ENCODE measurements around the gene CXCL13. TPM values are rescaled to one million over a fixed set of nuclear protein-coding genes. Genes with fewer than 3 reads are reported as not detected.

CXCL13 gene
- total RNA-seq, 1 donor from 2014 or later = not detected

GRCh38 chr4:77617203-77617602 is 11.6 kb downstream of the CXCL13 start:
- DNase-seq (ENCODE audit: low read depth) (peak; percentile 94), FAIRE-seq (no peak)
- Histone ChIP-seq H3K4me3 (ENCODE audit: low read depth, low read length) (no peak overlapping the region), H3K36me3 (ENCODE audit: control insufficient read depth, insufficient read depth, low read length) (no peaks in the 10 kb centered on the region), H3K27me3 (ENCODE audit: control insufficient read depth, insufficient read depth, low read length) (no peaks in the 10 kb centered on the region)
- no peak for TF ChIP-seq CTCF (IDR thresholded peaks at IDR 0.05; ENCODE audit: insufficient read depth, low read length, severe bottlenecking)

- no peaks in the 10 kb centered on the region for H3K36me3 ChIP-seq (ENCODE audit: control insufficient read depth, insufficient read depth, low read length)
- peak; percentile 82 for TF ChIP-seq CTCF (IDR thresholded peaks at IDR 0.05; ENCODE audit: insufficient read depth, low read length, severe bottlenecking)
- DNase-seq (ENCODE audit: low read depth) = peak; percentile 72
- H3K27me3 ChIP-seq (ENCODE audit: control insufficient read depth, insufficient read depth, low read length) = no peaks in the 10 kb centered on the region
- peak; percentile 99 for FAIRE-seq
- no peak overlapping the region for H3K4me3 ChIP-seq (ENCODE audit: low read depth, low read length)
These were observed 13.0 kb downstream of the CXCL13 start for GRCh38 chr4:77618383-77619241.

- peak; percentile 27 for TF ChIP-seq CTCF (IDR thresholded peaks at IDR 0.05; ENCODE audit: insufficient read depth, low read length, severe bottlenecking)
- DNase-seq (ENCODE audit: low read depth) (no peak), FAIRE-seq (no peak)
- H3K36me3 ChIP-seq (ENCODE audit: control insufficient read depth, insufficient read depth, low read length) = no peaks in the 10 kb centered on the region
- H3K27me3 ChIP-seq (ENCODE audit: control insufficient read depth, insufficient read depth, low read length) = no peaks in the 10 kb centered on the region
- no peak overlapping the region for H3K4me3 ChIP-seq (ENCODE audit: low read depth, low read length)
These were observed 13.8 kb downstream of the CXCL13 start for GRCh38 chr4:77619408-77619807.

- H3K27me3 ChIP-seq (ENCODE audit: control insufficient read depth, insufficient read depth, low read length) = no peaks in the 10 kb centered on the region
- DNase-seq (ENCODE audit: low read depth) = no peak
These were observed 15.6 kb downstream of the CXCL13 start for GRCh38 chr4:77621254-77621653.

GRCh38 chr4:77623091-77623490 is 17.5 kb downstream of the CXCL13 start:
- FAIRE-seq = no peak
- no peaks in the 10 kb centered on the region for H3K27me3 ChIP-seq (ENCODE audit: control insufficient read depth, insufficient read depth, low read length)
- no peak overlapping the region for H3K4me3 ChIP-seq (ENCODE audit: low read depth, low read length)
- TF ChIP-seq CTCF (IDR thresholded peaks at IDR 0.05; ENCODE audit: insufficient read depth, low read length, severe bottlenecking) = no peak
- DNase-seq (ENCODE audit: low read depth) = no peak
- H3K36me3 ChIP-seq (ENCODE audit: control insufficient read depth, insufficient read depth, low read length) = no peaks in the 10 kb centered on the region

More at GRCh38 chr4:77621254-77621653, 15.6 kb downstream of the CXCL13 start:
- no peak overlapping the region for H3K4me3 ChIP-seq (ENCODE audit: low read depth, low read length)
- no peaks in the 10 kb centered on the region for H3K36me3 ChIP-seq (ENCODE audit: control insufficient read depth, insufficient read depth, low read length)
- TF ChIP-seq CTCF (IDR thresholded peaks at IDR 0.05; ENCODE audit: insufficient read depth, low read length, severe bottlenecking) = no peak
- no peak for FAIRE-seq
